Measurements from ENCODE around the gene PFN3.
"Not testable (repeated sequence)": the region's sequence is repeated elsewhere in the genome, so short reads cannot be mapped to it uniquely, and the experiment has no call there.

The PFN3 gene

GRCh38 chr5:177390363-177391300 lies 9.8 kb downstream of the PFN3 start:
- DNase-seq = peak; percentile 83

GRCh38 chr5:177389241-177390169 lies 11.0 kb downstream of the PFN3 start:
- peak; percentile 39 for DNase-seq

GRCh38 chr5:177388521-177389052 lies 11.9 kb downstream of the PFN3 start:
- no peak for DNase-seq

GRCh38 chr5:177387405-177387804 lies 13.1 kb downstream of the PFN3 start:
- DNase-seq = no peak

- no peak for DNase-seq
Measured at GRCh38 chr5:177386542-177386941, 13.9 kb downstream of the PFN3 start.

- no peak for DNase-seq
Measured at GRCh38 chr5:177385720-177386119, 14.7 kb downstream of the PFN3 start.

- DNase-seq = no peak
Measured at GRCh38 chr5:177384134-177384533, 16.3 kb downstream of the PFN3 start, which contains the start of gene SLC34A1. Gene SLC34A1, plus strand, starts transcription at chr5:177384434. Its CDS starts 1,308 bp downstream, at chr5:177385742.

GRCh38 chr5:177383181-177383580 lies 17.3 kb downstream of the PFN3 start:
- no peak for DNase-seq

- DNase-seq = no peak
Measured at GRCh38 chr5:177382423-177383029, 17.9 kb downstream of the PFN3 start.

GRCh38 chr5:177380805-177381126 lies 19.7 kb downstream of the PFN3 start:
- no peak for DNase-seq

- DNase-seq = no peak
Measured at GRCh38 chr5:177378884-177379883, 21.3 kb downstream of the PFN3 start.

GRCh38 chr5:177377851-177378776 lies 22.3 kb downstream of the PFN3 start:
- DNase-seq = no peak

- no peak for DNase-seq
Measured at GRCh38 chr5:177376107-177376506, 24.4 kb downstream of the PFN3 start.

- not testable (repeated sequence) for DNase-seq
Measured at GRCh38 chr5:177375516-177375915, 24.9 kb downstream of the PFN3 start.

GRCh38 chr5:177374211-177374610 lies 26.2 kb downstream of the PFN3 start:
- no peak for DNase-seq

- DNase-seq = no peak
Measured at GRCh38 chr5:177373806-177374205, 26.7 kb downstream of the PFN3 start.

GRCh38 chr5:177372910-177373309 lies 27.6 kb downstream of the PFN3 start:
- no peak for DNase-seq

- no peak for DNase-seq
Measured at GRCh38 chr5:177372034-177372896, 28.2 kb downstream of the PFN3 start.
